SK-N-SH treated with all-trans-retinoic acid at 6 μM for 48 hours (cell line): ENCODE data around the gene USP12.

Experiments
- ATAC-seq: fragments of 200-7000 bp; cut with Tn5 transposase; 3 replicates; pipeline ENCODE4 v1.9.1; 2020; ENCODE audit warnings: mild to moderate bottlenecking, moderate library complexity
- ARNTL ChIP-seq: fragments of 450-650 bp; formaldehyde crosslinking; IDR thresholded peaks from 2 replicates; pipeline ENCODE4 v1.5.0; 2020; ENCODE audit warnings: low read depth, mild to moderate bottlenecking, moderate library complexity, borderline replicate concordance
- BACH2 ChIP-seq: fragments of 250-450 bp; sonication (Bioruptor Pico); IDR thresholded peaks from 2 replicates; pipeline ENCODE4 v1.9.0; 2021; ENCODE audit warnings: mild to moderate bottlenecking, borderline replicate concordance
- CSDC2 ChIP-seq: fragments of 250-450 bp; sonication (Bioruptor Pico); IDR thresholded peaks from 2 replicates; pipeline ENCODE4 v1.5.0; 2020; ENCODE audit warnings: mild to moderate bottlenecking, moderate library complexity
- CSRNP3 ChIP-seq: fragments of 250-450 bp; sonication (Bioruptor Pico); IDR thresholded peaks from 2 replicates; pipeline ENCODE4 v1.5.1; 2021; ENCODE audit warnings: mild to moderate bottlenecking, moderate library complexity
- ESRRG ChIP-seq: fragments of 250-450 bp; sonication (Bioruptor Pico); IDR thresholded peaks from 2 replicates; pipeline ENCODE4 v1.6.1; 2021; ENCODE audit warnings: mild to moderate bottlenecking
- GLIS3 ChIP-seq: fragments of 250-450 bp; sonication (Bioruptor Pico); IDR thresholded peaks from 2 replicates; pipeline ENCODE4 v1.5.0; 2020; ENCODE audit warnings: mild to moderate bottlenecking, moderate library complexity
- ISL1 ChIP-seq: fragments of 250-450 bp; sonication (Bioruptor Pico); IDR thresholded peaks from 2 replicates; pipeline ENCODE4 v2.1.2; 2022; ENCODE audit warnings: mild to moderate bottlenecking, moderate library complexity
- OSR1 ChIP-seq: fragments of 250-450 bp; sonication (Bioruptor Pico); IDR thresholded peaks from 2 replicates; pipeline ENCODE4 v1.8.0; 2022; ENCODE audit warnings: moderate library complexity, mild to moderate bottlenecking, inconsistent platforms
- PPARA ChIP-seq: fragments of 250-450 bp; sonication (Bioruptor Pico); IDR thresholded peaks from 2 replicates; pipeline ENCODE4 v1.5.0; 2020; ENCODE audit warnings: mild to moderate bottlenecking, borderline replicate concordance
- RARB ChIP-seq: fragments of 250-450 bp; sonication (Bioruptor Pico); IDR thresholded peaks from 2 replicates; pipeline ENCODE4 v1.8.0; 2021; ENCODE audit warnings: mild to moderate bottlenecking, moderate library complexity
- SNAI2 ChIP-seq: fragments of 250-450 bp; sonication (Bioruptor Pico); IDR thresholded peaks from 2 replicates; pipeline ENCODE4 v1.5.0; 2020; ENCODE audit warnings: mild to moderate bottlenecking, moderate library complexity
- ZC3H10 ChIP-seq: fragments of 250-450 bp; sonication (Bioruptor Pico); IDR thresholded peaks from 2 replicates; pipeline ENCODE4 v1.5.1; 2021; ENCODE audit warnings: mild to moderate bottlenecking, moderate library complexity
- ZFP3 ChIP-seq: fragments of 250-450 bp; sonication (Bioruptor Pico); IDR thresholded peaks from 2 replicates; pipeline ENCODE4 v1.5.0; 2020; ENCODE audit warnings: mild to moderate bottlenecking, moderate library complexity
- ZFP30 ChIP-seq: fragments of 450-650 bp; formaldehyde crosslinking; IDR thresholded peaks from 2 replicates; pipeline ENCODE4 v1.5.0; 2022; ENCODE audit warnings: mild to moderate bottlenecking, moderate library complexity
- ZNF565 ChIP-seq: fragments of 450-650 bp; formaldehyde crosslinking; conservative IDR thresholded peaks from 2 replicates; pipeline ENCODE4 v1.5.0; 2020; ENCODE audit warnings: low read depth, mild to moderate bottlenecking, moderate library complexity
- ZNF70 ChIP-seq: fragments of 450-650 bp; formaldehyde crosslinking; IDR thresholded peaks from 2 replicates; pipeline ENCODE4 v1.5.0; 2020; ENCODE audit warnings: mild to moderate bottlenecking, moderate library complexity
- ZNF8 ChIP-seq: fragments of 450-650 bp; formaldehyde crosslinking; IDR thresholded peaks from 2 replicates; pipeline ENCODE4 v1.5.0; 2020; ENCODE audit warnings: mild to moderate bottlenecking, moderate library complexity
- TF ChIP-seq, protein P1 (sequence below): fragments of 250-450 bp; sonication (Bioruptor Pico); IDR thresholded peaks from 2 replicates; pipeline ENCODE4 v1.8.0; 2021; ENCODE audit warnings: low read depth, mild to moderate bottlenecking, moderate library complexity, borderline replicate concordance
- TF ChIP-seq, protein P2 (sequence below): fragments of 250-450 bp; sonication (Bioruptor Pico); IDR thresholded peaks from 2 replicates; pipeline ENCODE4 v1.5.1; 2020; ENCODE audit warnings: low read depth, mild to moderate bottlenecking, moderate library complexity
- TF ChIP-seq, protein P3 (sequence below): fragments of 250-450 bp; sonication (Bioruptor Pico); IDR thresholded peaks from 2 replicates; pipeline ENCODE4 v1.5.0; 2020; ENCODE audit warnings: mild to moderate bottlenecking, moderate library complexity

The USP12 gene

GRCh38 chr13:27177852-27178251 lies 6.2 kb upstream of the USP12 start:
- ATAC-seq = no peak
- no peak for TF ChIP-seq CSRNP3 (CRISPR knock-in tag)
- no peak for TF ChIP-seq ZNF565
- TF ChIP-seq, protein P1, sequence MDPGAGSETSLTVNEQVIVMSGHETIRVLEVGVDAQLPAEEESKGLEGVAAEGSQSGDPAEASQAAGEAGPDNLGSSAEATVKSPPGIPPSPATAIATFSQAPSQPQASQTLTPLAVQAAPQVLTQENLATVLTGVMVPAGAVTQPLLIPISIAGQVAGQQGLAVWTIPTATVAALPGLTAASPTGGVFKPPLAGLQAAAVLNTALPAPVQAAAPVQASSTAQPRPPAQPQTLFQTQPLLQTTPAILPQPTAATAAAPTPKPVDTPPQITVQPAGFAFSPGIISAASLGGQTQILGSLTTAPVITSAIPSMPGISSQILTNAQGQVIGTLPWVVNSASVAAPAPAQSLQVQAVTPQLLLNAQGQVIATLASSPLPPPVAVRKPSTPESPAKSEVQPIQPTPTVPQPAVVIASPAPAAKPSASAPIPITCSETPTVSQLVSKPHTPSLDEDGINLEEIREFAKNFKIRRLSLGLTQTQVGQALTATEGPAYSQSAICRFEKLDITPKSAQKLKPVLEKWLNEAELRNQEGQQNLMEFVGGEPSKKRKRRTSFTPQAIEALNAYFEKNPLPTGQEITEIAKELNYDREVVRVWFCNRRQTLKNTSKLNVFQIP (CRISPR knock-in tag) = no peak
- no peak for TF ChIP-seq SNAI2 (CRISPR knock-in tag)
- no peak for TF ChIP-seq RARB
- no peak for TF ChIP-seq ZC3H10 (CRISPR knock-in tag)

DNA sequence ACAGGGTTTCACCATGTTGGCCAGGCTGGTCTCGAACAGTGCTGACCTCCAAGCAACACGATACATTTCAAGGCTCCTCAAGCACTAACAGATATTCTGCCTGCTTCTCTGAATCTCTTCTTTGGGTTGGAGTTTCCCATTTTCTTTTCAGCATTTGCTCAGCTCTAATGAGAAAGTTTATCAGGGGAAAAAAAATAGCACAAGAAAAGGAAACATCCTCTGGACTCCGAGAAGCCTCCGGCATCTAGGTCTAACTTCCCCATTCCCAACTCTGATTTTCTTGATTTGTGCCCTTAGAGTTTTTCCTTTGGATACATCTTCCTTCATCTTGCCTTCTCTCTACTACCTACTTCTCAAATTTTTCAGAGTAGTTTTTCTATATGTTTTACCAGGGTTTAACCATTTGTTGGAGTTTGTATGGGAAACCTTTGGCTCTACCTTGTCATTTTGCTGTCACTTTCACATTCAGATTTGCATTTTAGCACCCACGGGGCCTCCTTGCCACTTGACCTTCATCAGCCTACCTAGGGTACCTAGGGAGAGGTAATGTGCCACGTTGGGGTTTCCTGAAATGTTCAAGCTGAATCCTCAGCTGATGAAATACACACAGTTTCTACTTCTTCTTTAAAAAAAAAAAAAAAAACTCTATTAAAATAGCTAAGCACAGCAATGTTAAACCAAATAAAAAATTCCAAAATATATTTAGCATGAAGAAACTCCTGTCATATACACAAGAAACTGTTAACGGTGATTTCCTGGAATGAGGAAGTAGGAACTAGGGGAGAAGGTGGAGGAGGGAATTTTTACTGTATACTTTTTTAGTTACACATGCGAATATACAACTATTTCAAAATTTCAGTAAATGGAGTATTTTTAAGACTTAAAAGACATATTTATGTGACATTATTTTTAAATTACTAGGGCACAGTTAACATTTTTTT lies 5.1 kb upstream of the USP12 start:
- ATAC-seq = no peak
- TF ChIP-seq ESRRG (CRISPR knock-in tag) (no peak), BACH2 (no peak), ZC3H10 (CRISPR knock-in tag) (no peak), ZNF70 (no peak), ZFP3 (no peak), ZFP30 (no peak), CSDC2 (CRISPR knock-in tag) (no peak), SNAI2 (CRISPR knock-in tag) (no peak), RARB (no peak)

DNA sequence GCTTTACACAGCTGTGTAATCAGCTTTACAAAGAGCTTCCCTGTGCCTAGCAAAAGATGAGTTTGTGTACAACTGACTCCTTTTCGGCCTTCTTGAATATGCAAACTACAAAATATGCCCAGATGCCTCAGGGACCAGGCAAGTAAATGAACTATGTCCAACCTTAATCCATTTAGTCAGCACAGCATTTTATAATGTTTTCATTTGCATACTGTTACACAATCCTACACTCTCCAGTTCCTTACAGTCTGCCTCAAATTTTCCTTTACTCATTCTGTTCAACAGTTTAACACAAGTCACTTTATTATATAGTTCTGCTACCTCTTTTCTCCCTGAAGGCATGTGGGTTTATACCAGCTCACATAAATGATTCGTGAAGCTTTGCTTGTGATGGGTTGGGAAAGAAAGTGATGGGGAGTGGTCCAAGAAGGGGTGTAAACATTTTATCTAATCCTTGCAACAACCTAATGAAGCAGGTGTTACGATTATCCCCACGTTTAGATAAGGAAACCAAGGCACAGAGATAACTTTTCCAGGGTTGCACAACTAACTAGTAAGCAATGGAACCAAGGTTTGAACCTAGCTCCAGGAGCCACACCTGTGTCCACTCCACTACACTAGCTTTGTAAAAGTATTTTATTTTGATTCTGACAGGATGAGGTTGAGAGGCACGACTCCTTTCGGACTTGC lies 3.3 kb upstream of the USP12 start:
- no peak for TF ChIP-seq ZNF8
- TF ChIP-seq, protein P1 (CRISPR knock-in tag) = no peak
- TF ChIP-seq, protein P2, sequence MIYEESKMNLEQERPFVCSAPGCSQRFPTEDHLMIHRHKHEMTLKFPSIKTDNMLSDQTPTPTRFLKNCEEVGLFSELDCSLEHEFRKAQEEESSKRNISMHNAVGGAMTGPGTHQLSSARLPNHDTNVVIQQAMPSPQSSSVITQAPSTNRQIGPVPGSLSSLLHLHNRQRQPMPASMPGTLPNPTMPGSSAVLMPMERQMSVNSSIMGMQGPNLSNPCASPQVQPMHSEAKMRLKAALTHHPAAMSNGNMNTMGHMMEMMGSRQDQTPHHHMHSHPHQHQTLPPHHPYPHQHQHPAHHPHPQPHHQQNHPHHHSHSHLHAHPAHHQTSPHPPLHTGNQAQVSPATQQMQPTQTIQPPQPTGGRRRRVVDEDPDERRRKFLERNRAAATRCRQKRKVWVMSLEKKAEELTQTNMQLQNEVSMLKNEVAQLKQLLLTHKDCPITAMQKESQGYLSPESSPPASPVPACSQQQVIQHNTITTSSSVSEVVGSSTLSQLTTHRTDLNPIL = no peak
- TF ChIP-seq BACH2 = no peak
- no peak for TF ChIP-seq ARNTL (CRISPR knock-in tag)
- TF ChIP-seq ISL1 (CRISPR knock-in tag) = no peak
- TF ChIP-seq ZFP30 = no peak
- TF ChIP-seq ZNF565 = no peak
- no peak for TF ChIP-seq CSRNP3 (CRISPR knock-in tag)
- TF ChIP-seq ZFP3 = no peak
- TF ChIP-seq OSR1 (CRISPR knock-in tag) = no peak
- no peak for TF ChIP-seq PPARA (CRISPR knock-in tag)
- no peak for TF ChIP-seq SNAI2 (CRISPR knock-in tag)
- TF ChIP-seq ZNF70 = no peak
- TF ChIP-seq CSDC2 (CRISPR knock-in tag) = no peak
- TF ChIP-seq, protein P3, sequence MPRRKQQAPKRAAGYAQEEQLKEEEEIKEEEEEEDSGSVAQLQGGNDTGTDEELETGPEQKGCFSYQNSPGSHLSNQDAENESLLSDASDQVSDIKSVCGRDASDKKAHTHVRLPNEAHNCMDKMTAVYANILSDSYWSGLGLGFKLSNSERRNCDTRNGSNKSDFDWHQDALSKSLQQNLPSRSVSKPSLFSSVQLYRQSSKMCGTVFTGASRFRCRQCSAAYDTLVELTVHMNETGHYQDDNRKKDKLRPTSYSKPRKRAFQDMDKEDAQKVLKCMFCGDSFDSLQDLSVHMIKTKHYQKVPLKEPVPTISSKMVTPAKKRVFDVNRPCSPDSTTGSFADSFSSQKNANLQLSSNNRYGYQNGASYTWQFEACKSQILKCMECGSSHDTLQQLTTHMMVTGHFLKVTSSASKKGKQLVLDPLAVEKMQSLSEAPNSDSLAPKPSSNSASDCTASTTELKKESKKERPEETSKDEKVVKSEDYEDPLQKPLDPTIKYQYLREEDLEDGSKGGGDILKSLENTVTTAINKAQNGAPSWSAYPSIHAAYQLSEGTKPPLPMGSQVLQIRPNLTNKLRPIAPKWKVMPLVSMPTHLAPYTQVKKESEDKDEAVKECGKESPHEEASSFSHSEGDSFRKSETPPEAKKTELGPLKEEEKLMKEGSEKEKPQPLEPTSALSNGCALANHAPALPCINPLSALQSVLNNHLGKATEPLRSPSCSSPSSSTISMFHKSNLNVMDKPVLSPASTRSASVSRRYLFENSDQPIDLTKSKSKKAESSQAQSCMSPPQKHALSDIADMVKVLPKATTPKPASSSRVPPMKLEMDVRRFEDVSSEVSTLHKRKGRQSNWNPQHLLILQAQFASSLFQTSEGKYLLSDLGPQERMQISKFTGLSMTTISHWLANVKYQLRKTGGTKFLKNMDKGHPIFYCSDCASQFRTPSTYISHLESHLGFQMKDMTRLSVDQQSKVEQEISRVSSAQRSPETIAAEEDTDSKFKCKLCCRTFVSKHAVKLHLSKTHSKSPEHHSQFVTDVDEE = no peak
- TF ChIP-seq GLIS3 = no peak
- no peak for ATAC-seq
